H1 (cell line): ENCODE results near the gene JAKMIP3. TPM values are rescaled to one million over a fixed set of nuclear protein-coding genes. Genes with fewer than 3 reads are reported as not detected.
A peak's percentile ranks its signal among the peaks of the same experiment; 100 is the strongest.

Source experiments
- CTCF ChIA-PET: fragments of 300-600 bp; sonication (Branson Sonifier 250); formaldehyde crosslinking; loops from one replicate; lab custom pipeline; 2021; ENCODE audit not compliant: partially characterized antibody; lab: Charles Lee
- POLR2A ChIA-PET: fragments of 300-600 bp; sonication (Branson Sonifier 250); formaldehyde crosslinking; loops from one replicate; lab custom pipeline; 2021; ENCODE audit warnings: inconsistent platforms; ENCODE audit not compliant: partially characterized antibody; lab: Charles Lee
- DNase-seq, 2 experiments: peaks; one replicate each; pipeline versions ENCODE4 v3.0.0 to v3.0.0-alpha.2; 2010 to 2022; ENCODE audit warnings: low spot score in 2 of 2, low read depth in 1 of 2, mixed read lengths in 1 of 2
- FAIRE-seq: peaks from 2 replicates; lab custom pipeline; 2011; peaks lifted over from hg19 to GRCh38; lab: Jason Lieb, UNC
- H2AFZ ChIP-seq: 2 replicates; pipeline ENCODE4 v1.8.1; 2012; ENCODE audit warnings: low read length, inconsistent platforms
- H2AK5ac ChIP-seq: 2 replicates; pipeline ENCODE4 v1.6.1; 2013; ENCODE audit warnings: low read depth, low read length
- H2BK120ac ChIP-seq: replicated peaks from 2 replicates; pipeline ENCODE3; 2013; ENCODE audit warnings: low read depth, low read length, inconsistent platforms
- H2BK12ac ChIP-seq: 2 replicates; pipeline ENCODE4 v1.6.1; 2013; ENCODE audit warnings: low read depth, low read length
- H2BK15ac ChIP-seq: 2 replicates; pipeline ENCODE4 v1.6.1; 2013; ENCODE audit warnings: low read length
- H2BK20ac ChIP-seq: 2 replicates; pipeline ENCODE4 v1.6.1; 2013; ENCODE audit warnings: low read length
- H2BK5ac ChIP-seq: 2 replicates; pipeline ENCODE4 v1.6.1; 2013; ENCODE audit warnings: low read depth, low read length
- H3K14ac ChIP-seq: 2 replicates; pipeline ENCODE4 v1.6.1; 2013; ENCODE audit warnings: inconsistent platforms; ENCODE audit not compliant: insufficient read length
- H3K18ac ChIP-seq: 2 replicates; pipeline ENCODE4 v1.6.1; 2013; ENCODE audit warnings: low read length; ENCODE audit errors: extremely low read depth
- H3K23ac ChIP-seq: 2 replicates; pipeline ENCODE4 v1.6.1; 2013; ENCODE audit warnings: inconsistent platforms; ENCODE audit not compliant: insufficient read length
- H3K23me2 ChIP-seq: 2 replicates; pipeline ENCODE4 v1.6.1; 2013; ENCODE audit warnings: low read depth, low read length
- H3K27ac ChIP-seq: 2 replicates; pipeline ENCODE4 v1.6.1; 2011; ENCODE audit warnings: low read depth, low read length, inconsistent platforms
- H3K27me3 ChIP-seq, 4 experiments: replicated peaks in 1 of 4; 1 replicate in 1 of 4; 2 replicates in 3 of 4; pipeline versions ENCODE4 v1.6.1 to v1.8.1; 2011 to 2013; ENCODE audit warnings: low read length in 3 of 4, mild to moderate bottlenecking in 3 of 4, inconsistent platforms in 2 of 4, mixed read lengths in 2 of 4, moderate library complexity in 1 of 4; ENCODE audit not compliant: control insufficient read depth in 3 of 4, insufficient read depth in 3 of 4; ENCODE audit errors: extremely low read depth in 1 of 4
- H3K36me3 ChIP-seq, 4 experiments: 2 replicates each; pipeline versions ENCODE4 v1.6.1 to v1.8.1; 2011 to 2013; ENCODE audit warnings: mild to moderate bottlenecking in 4 of 4, low read length in 3 of 4, moderate library complexity in 2 of 4, control low read depth in 1 of 4, inconsistent platforms in 1 of 4; ENCODE audit not compliant: insufficient read depth in 4 of 4, control insufficient read depth in 2 of 4
- H3K4ac ChIP-seq: replicated peaks from 2 replicates; pipeline ENCODE3; 2013; ENCODE audit warnings: low read length, low read depth, mixed read lengths, inconsistent platforms; ENCODE audit not compliant: insufficient read length
- H3K4me1 ChIP-seq, 4 experiments: replicated peaks in 1 of 4; 1 replicate in 1 of 4; 2 replicates in 3 of 4; pipeline versions ENCODE4 v1.6.1 to v1.8.1; 2011 to 2013; ENCODE audit warnings: low read length in 3 of 4, inconsistent platforms in 2 of 4, mixed read lengths in 1 of 4; ENCODE audit not compliant: insufficient read depth in 4 of 4, control insufficient read depth in 3 of 4
- H3K4me2 ChIP-seq, 2 experiments: 2 replicates each; pipeline versions ENCODE4 v1.6.1 to v1.8.1; 2011 to 2013; ENCODE audit warnings: low read depth in 2 of 2, low read length in 2 of 2, control low read depth in 1 of 2, inconsistent platforms in 1 of 2, mild to moderate bottlenecking in 1 of 2; ENCODE audit not compliant: insufficient read depth in 1 of 2
- H3K4me3 ChIP-seq, 4 experiments: fragments of 200-600, 300-600 bp in 1 of 4; sonication (generic), shearing (Covaris generic), sonication (Bioruptor Twin) in 1 of 4; 2 replicates each; pipeline versions ENCODE4 v1.5.1 to v1.8.1; 2011 to 2016; ENCODE audit warnings: low read length in 4 of 4, low read depth in 3 of 4, control low read depth in 2 of 4, inconsistent platforms in 2 of 4, mild to moderate bottlenecking in 2 of 4, mixed read lengths in 1 of 4, moderate library complexity in 1 of 4; ENCODE audit not compliant: insufficient read depth in 2 of 4; ENCODE audit errors: extremely low read depth in 1 of 4
- H3K56ac ChIP-seq: replicated peaks from 2 replicates; pipeline ENCODE3; 2013; ENCODE audit warnings: low read depth, mild to moderate bottlenecking, mixed read lengths, low read length, inconsistent platforms; ENCODE audit not compliant: insufficient read length
- H3K79me1 ChIP-seq: 2 replicates; pipeline ENCODE4 v1.6.1; 2013; ENCODE audit warnings: low read depth, low read length, control low read depth
- H3K79me2 ChIP-seq, 2 experiments: 2 replicates each; pipeline versions ENCODE4 v1.6.1 to v1.8.1; 2012 to 2013; ENCODE audit warnings: low read length in 2 of 2, mild to moderate bottlenecking in 2 of 2, inconsistent platforms in 1 of 2; ENCODE audit not compliant: insufficient read depth in 2 of 2, control insufficient read depth in 1 of 2
- H3K9ac ChIP-seq, 4 experiments: replicated peaks in 1 of 4; 1 replicate in 1 of 4; 2 replicates in 3 of 4; pipeline versions ENCODE4 v1.6.1 to v1.8.1; 2011 to 2013; ENCODE audit warnings: low read depth in 3 of 4, low read length in 3 of 4, control low read depth in 2 of 4, mild to moderate bottlenecking in 2 of 4, moderate library complexity in 2 of 4, inconsistent platforms in 1 of 4; ENCODE audit errors: extremely low read depth in 1 of 4
- H3K9me3 ChIP-seq, 2 experiments: 2 replicates each; pipeline versions ENCODE4 v1.6.1 to v1.8.1; 2012 to 2013; ENCODE audit warnings: mild to moderate bottlenecking in 2 of 2, moderate library complexity in 2 of 2, control low read depth in 1 of 2, inconsistent platforms in 1 of 2, low read depth in 1 of 2, low read length in 1 of 2, mixed read lengths in 1 of 2; ENCODE audit not compliant: insufficient read depth in 2 of 2
- H4K20me1 ChIP-seq, 2 experiments: replicated peaks in 1 of 2; 2 replicates each; pipeline versions ENCODE3 to v1.8.1; 2011 to 2013; ENCODE audit warnings: inconsistent platforms in 2 of 2, low read length in 2 of 2, mild to moderate bottlenecking in 1 of 2; ENCODE audit not compliant: insufficient read depth in 2 of 2, control insufficient read depth in 1 of 2
- H4K5ac ChIP-seq: 2 replicates; pipeline ENCODE4 v1.6.1; 2013; ENCODE audit warnings: low read length, low read depth, mixed read lengths, inconsistent platforms; ENCODE audit not compliant: insufficient read length
- H4K8ac ChIP-seq: 2 replicates; pipeline ENCODE4 v1.8.0; 2013; ENCODE audit warnings: mild to moderate bottlenecking, moderate library complexity, low read length, inconsistent platforms; ENCODE audit not compliant: insufficient read depth; ENCODE audit errors: extremely low read depth
- H4K91ac ChIP-seq: replicated peaks from 2 replicates; pipeline ENCODE3; 2013; ENCODE audit warnings: low read length, mixed read lengths, inconsistent platforms; ENCODE audit not compliant: insufficient read length
- HDAC6 ChIP-seq: IDR thresholded peaks from one replicate; pipeline ENCODE4 v1.7.1; 2012; ENCODE audit warnings: low read depth, mild to moderate bottlenecking, inconsistent platforms, low read length, moderate library complexity
- KDM1A ChIP-seq: fragments of 200-600, 300-600 bp; sonication (generic); IDR thresholded peaks from 2 replicates; pipeline ENCODE4 v1.7.1; 2016; ENCODE audit warnings: mild to moderate bottlenecking, low read length, borderline replicate concordance
- WGBS, 2 experiments: shearing (Covaris generic) in 1 of 2; methylation state at CpG; one replicate each; pipeline versions ENCODE4 v1.1.6 to v1.1.7; 2013 to 2015; ENCODE audit warnings: low lambda C conversion rate in 2 of 2, mixed read lengths in 2 of 2, inconsistent platforms in 1 of 2, low coverage in 1 of 2, missing lambda C conversion rate in 1 of 2; ENCODE audit not compliant: insufficient replicate concordance in 2 of 2, insufficient coverage in 1 of 2, insufficient read length in 1 of 2; ENCODE audit errors: extremely low coverage in 1 of 2, missing lambda C conversion rate in 1 of 2; 5-methylcytosine and 5-hydroxymethylcytosine counted together
- polyA plus RNA-seq, 7 experiments: library from polyadenylated mRNA; depleted of rRNA in 3 of 7; stranded (reverse) in 5 of 7; unstranded in 2 of 7; fragments of >200 nt in 5 of 7; fragments of 200-250 nt in 2 of 7; gene quantifications; 1 replicate in 5 of 7; 2 replicates in 1 of 7; 4 replicates in 1 of 7; pipeline versions ENCODE4 v1.2.1 to v1.2.3, GENCODE V29; 2011 to 2013; ENCODE audit warnings: missing spikeins in 2 of 7, mixed read lengths in 2 of 7
- total RNA-seq: library from RNA; stranded (reverse); fragmentation: NEBNext Ultra II Directional; extraction: Animal tissue kit (Norgen Biotek cat#: 25700); gene quantifications from 2 replicates; pipeline ENCODE4 v1.2.1, GENCODE V29; 2021

The JAKMIP3 gene
- total and polyA plus RNA-seq, 2 of the 8 experiments (the other 6 are each of a cell fraction or from before 2014, with no cell fraction given), result 0.83 to 0.91 TPM

DNA sequence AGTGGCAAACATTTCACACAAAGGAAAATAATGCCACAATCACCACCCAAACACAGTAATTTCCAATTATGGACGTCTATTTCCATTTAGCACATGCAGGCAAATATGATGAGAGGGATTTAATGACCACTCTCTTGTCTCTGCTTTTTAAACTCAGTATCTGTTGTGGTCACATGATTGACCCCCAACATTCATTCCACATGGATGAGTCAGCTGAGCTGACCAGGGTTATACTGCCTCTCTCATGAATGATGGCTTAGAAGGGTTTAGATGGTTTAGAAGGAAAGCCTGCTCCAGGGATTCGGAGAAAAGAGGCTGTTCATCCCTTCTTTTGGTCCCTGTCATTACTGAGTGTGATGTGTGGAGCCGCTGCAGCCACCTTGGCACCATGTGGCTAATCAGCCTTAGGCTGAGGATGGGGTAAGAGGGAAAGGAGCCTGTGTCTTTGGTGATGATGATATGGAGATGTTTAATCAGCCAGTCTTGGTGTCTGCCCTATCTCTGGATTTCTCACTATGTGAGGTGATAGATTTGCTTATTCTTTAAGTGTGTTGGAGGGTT is 38.2 kb upstream of the JAKMIP3 start:
- ChIA-PET POLR2A (no interaction called here), CTCF (no interaction called here)
- no peak overlapping the region for H2BK20ac ChIP-seq
- H3K27me3 ChIP-seq, result peaks cover 0 to 9% (median 1%) of the 10 kb centered on the region in 4 experiments; a peak in 3 of 7 replicates
- H3K56ac ChIP-seq, result no peak overlapping the region
- peaks cover 2 to 8% (median 3%) of the 10 kb centered on the region in 4 experiments; a peak in 5 of 7 replicates for H3K4me1 ChIP-seq
- H4K91ac ChIP-seq, result no peak overlapping the region
- no peaks in the 10 kb centered on the region for H3K23me2 ChIP-seq
- no peak overlapping the region for H3K4me3 ChIP-seq
- H2AFZ ChIP-seq, result no peak overlapping the region
- H4K20me1 ChIP-seq, result no peaks in the 10 kb centered on the region
- no peak overlapping the region for H2BK12ac ChIP-seq
- no peaks in the 10 kb centered on the region for H3K79me2 ChIP-seq
- no peak overlapping the region for H3K18ac ChIP-seq
- H2BK5ac ChIP-seq, result no peak overlapping the region
- no peak overlapping the region for H3K4me2 ChIP-seq
- no peaks in the 10 kb centered on the region for H3K36me3 ChIP-seq
- H4K8ac ChIP-seq, result no peak overlapping the region
- H3K27ac ChIP-seq, result no peak overlapping the region
- FAIRE-seq, result no peak
- no peak overlapping the region for H2BK15ac ChIP-seq
- no peak for DNase-seq
- H4K5ac ChIP-seq, result no peak overlapping the region
- H3K14ac ChIP-seq, result no peak overlapping the region
- no peaks in the 10 kb centered on the region for H3K79me1 ChIP-seq
- WGBS, 2 experiments, result 84% methylated on average over 3 of the region's 3 CpGs; no CpG with 5 or more reads in 1 of the 2 experiments
- H2AK5ac ChIP-seq, result 0 out of 2 replicates have a peak overlapping the region, but pooled peaks have one; percentile 69
- no peak for TF ChIP-seq HDAC6
- 0 out of 2 replicates have a peak, but pooled peaks have one; percentile 14 for TF ChIP-seq KDM1A
- TF ChIP-seq, all 59 proteins: peak for 1
- Histone ChIP-seq H3K4ac (no peak overlapping the region), H2BK120ac (no peak overlapping the region), H3K9ac (no peak overlapping the region), H3K23ac (no peak overlapping the region), H3K9me3 (no peaks in the 10 kb centered on the region)
